Measurements from ENCODE around the gene GDF2. TPM values are rescaled to one million over a fixed set of nuclear protein-coding genes. Genes with fewer than 3 reads are reported as not detected.

Gene GDF2
- total RNA-seq, 1 donor from 2014 or later, result not detected

DNA sequence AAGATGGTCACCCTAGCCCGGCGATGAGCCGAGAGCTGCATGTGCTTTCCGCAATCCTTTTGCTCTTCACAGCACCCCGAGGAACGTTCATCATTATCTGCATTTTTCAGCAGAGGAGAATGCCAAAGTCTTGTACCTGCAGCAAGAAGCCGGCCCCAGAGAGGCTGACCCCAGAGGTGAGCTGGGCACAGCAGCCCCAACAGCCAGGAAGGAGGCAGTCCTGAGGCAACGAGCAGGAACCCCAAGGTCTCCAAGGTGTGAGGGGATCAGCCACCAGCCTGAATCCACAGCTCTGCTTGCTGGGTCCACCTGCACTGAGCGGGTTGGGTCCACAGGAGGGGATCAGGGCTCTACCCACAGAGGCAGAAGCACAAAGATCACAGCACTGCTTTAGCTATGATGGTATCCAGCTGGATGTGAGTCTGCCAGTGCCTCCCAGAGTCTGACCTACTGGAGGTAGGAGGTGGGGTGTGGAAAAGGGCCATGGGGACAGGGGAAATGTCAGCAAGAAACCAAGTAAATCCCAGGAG is 39.1 kb upstream of the GDF2 start:
- peaks cover 36% of the 10 kb centered on the region for H3K27me3 Mint-ChIP-seq
- H3K9me3 Mint-ChIP-seq (ENCODE audit: low read depth), result no peaks in the 10 kb centered on the region
- H3K27ac Mint-ChIP-seq, result no peak overlapping the region
- no peaks in the 10 kb centered on the region for H3K36me3 Mint-ChIP-seq (ENCODE audit: insufficient read depth)
- TF ChIP-seq, protein P1, sequence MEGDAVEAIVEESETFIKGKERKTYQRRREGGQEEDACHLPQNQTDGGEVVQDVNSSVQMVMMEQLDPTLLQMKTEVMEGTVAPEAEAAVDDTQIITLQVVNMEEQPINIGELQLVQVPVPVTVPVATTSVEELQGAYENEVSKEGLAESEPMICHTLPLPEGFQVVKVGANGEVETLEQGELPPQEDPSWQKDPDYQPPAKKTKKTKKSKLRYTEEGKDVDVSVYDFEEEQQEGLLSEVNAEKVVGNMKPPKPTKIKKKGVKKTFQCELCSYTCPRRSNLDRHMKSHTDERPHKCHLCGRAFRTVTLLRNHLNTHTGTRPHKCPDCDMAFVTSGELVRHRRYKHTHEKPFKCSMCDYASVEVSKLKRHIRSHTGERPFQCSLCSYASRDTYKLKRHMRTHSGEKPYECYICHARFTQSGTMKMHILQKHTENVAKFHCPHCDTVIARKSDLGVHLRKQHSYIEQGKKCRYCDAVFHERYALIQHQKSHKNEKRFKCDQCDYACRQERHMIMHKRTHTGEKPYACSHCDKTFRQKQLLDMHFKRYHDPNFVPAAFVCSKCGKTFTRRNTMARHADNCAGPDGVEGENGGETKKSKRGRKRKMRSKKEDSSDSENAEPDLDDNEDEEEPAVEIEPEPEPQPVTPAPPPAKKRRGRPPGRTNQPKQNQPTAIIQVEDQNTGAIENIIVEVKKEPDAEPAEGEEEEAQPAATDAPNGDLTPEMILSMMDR (IDR thresholded peaks at IDR 0.05; ENCODE audit: unreplicated experiment), result no peak
- no peak overlapping the region for H3K4me3 Mint-ChIP-seq (ENCODE audit: low read depth)
- H3K4me1 Mint-ChIP-seq (ENCODE audit: low read depth), result no peaks in the 10 kb centered on the region
- DNase-seq (ENCODE audit: low spot score, unreplicated experiment), result no peak

DNA sequence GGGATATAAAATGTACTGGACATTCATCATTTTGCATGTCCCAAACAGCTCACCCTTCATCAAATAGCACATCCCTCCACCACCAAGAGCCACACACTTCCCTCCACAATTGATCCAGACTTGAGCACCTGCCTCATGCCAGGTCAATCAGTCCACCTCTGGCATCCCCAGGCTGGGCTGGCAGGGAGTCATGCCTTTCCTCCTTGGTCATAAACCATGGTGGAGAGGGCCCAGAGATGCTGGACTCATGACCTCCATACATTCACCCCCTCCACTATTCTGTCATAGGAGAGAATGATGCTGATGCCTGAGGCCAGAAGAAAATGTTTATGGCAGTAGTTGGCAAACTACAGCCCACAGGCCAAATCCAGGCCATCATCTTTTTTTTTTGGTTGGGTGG is 38.4 kb upstream of the GDF2 start:
- H3K4me1 Mint-ChIP-seq (ENCODE audit: low read depth), result no peaks in the 10 kb centered on the region
- peaks cover 42% of the 10 kb centered on the region for H3K27me3 Mint-ChIP-seq
- H3K27ac Mint-ChIP-seq, result no peak overlapping the region
- H3K36me3 Mint-ChIP-seq (ENCODE audit: insufficient read depth), result no peaks in the 10 kb centered on the region
- TF ChIP-seq, protein P1 (IDR thresholded peaks at IDR 0.05; ENCODE audit: unreplicated experiment), result no peak
- H3K4me3 Mint-ChIP-seq (ENCODE audit: low read depth), result no peak overlapping the region
- no peak for DNase-seq (ENCODE audit: low spot score, unreplicated experiment)
- no peaks in the 10 kb centered on the region for H3K9me3 Mint-ChIP-seq (ENCODE audit: low read depth)

- no peak overlapping the region for H3K27ac Mint-ChIP-seq
- TF ChIP-seq, protein P1 (IDR thresholded peaks at IDR 0.05; ENCODE audit: unreplicated experiment), result no peak
- no peaks in the 10 kb centered on the region for H3K4me1 Mint-ChIP-seq (ENCODE audit: low read depth)
- H3K36me3 Mint-ChIP-seq (ENCODE audit: insufficient read depth), result no peaks in the 10 kb centered on the region
- H3K4me3 Mint-ChIP-seq (ENCODE audit: low read depth), result no peak overlapping the region
- no peak for DNase-seq (ENCODE audit: low spot score, unreplicated experiment)
- no peaks in the 10 kb centered on the region for H3K9me3 Mint-ChIP-seq (ENCODE audit: low read depth)
- peaks cover 52% of the 10 kb centered on the region for H3K27me3 Mint-ChIP-seq
Observed at GRCh38 chr10:47285381-47286115, 36.7 kb upstream of the GDF2 start.

GRCh38 chr10:47286116-47286505 is 36.1 kb upstream of the GDF2 start:
- Mint-ChIP-seq H3K9me3 (ENCODE audit: low read depth) (no peaks in the 10 kb centered on the region), H3K4me1 (ENCODE audit: low read depth) (no peaks in the 10 kb centered on the region), H3K36me3 (ENCODE audit: insufficient read depth) (no peaks in the 10 kb centered on the region), H3K27ac (no peak overlapping the region), H3K4me3 (ENCODE audit: low read depth) (no peak overlapping the region), H3K27me3 (peaks cover 55% of the 10 kb centered on the region)
- DNase-seq (ENCODE audit: low spot score, unreplicated experiment), result no peak
- TF ChIP-seq, protein P1 (IDR thresholded peaks at IDR 0.05; ENCODE audit: unreplicated experiment), result no peak

DNA sequence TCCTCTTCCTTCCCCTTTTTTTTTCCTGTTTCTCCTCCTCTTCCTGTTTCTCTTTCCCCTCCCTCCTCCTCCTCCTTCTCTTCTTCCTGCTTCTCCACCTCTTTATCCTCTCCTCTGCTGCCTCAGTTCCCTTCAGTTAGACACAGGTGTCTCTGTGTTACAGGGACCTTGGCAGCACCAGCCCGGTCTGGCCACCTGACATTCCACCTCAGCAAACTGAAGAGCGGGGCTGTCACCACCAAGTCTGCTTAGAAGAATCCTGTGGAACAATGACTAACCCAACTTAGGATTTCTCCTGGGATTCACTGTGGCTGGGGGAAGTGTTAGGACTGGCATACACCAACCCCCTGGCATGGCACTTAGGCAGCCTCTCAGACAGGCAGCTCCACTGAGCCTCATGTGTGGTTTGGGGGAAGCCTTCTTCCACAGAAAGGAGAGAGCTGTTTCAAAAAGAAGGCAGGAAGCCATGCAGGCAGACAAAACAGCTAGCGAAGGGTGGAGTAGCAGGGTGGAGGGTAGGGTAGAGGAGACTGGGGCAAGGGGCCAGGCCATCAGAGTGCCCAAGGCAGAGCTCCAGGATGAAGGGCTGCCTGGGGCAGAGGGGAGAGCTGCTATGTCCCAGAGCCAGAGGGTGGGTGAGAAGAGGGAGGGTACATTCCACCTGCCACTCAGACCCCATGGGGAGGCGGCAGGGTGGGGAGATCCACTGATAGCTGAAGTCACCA is 35.5 kb upstream of the GDF2 start:
- Mint-ChIP-seq H3K4me3 (ENCODE audit: low read depth) (no peak overlapping the region), H3K27ac (no peak overlapping the region)
- no peak for DNase-seq (ENCODE audit: low spot score, unreplicated experiment)

More for the DNA sequence above, 35.5 kb upstream of the GDF2 start:
- Mint-ChIP-seq H3K27me3 (peaks cover 57% of the 10 kb centered on the region), H3K9me3 (ENCODE audit: low read depth) (no peaks in the 10 kb centered on the region), H3K4me1 (ENCODE audit: low read depth) (no peaks in the 10 kb centered on the region), H3K36me3 (ENCODE audit: insufficient read depth) (no peaks in the 10 kb centered on the region)
- TF ChIP-seq, protein P1 (IDR thresholded peaks at IDR 0.05; ENCODE audit: unreplicated experiment), result no peak
